Choroid plexus epithelial cell (primary cell): ENCODE measurements around the gene FSTL1.

Experiments
- DNase-seq: peaks from one replicate; pipeline ENCODE4 v3.0.0-alpha.2; 2010; ENCODE audit warnings: low read depth
- H3K4me3 ChIP-seq: 2 replicates; pipeline ENCODE4 v1.5.1; 2011; ENCODE audit warnings: low read depth, mild to moderate bottlenecking, control low read depth, low read length, moderate library complexity
- CTCF ChIP-seq: conservative IDR thresholded peaks from 2 replicates; pipeline ENCODE4 v1.5.1; 2011; ENCODE audit warnings: low read depth, mild to moderate bottlenecking, control low read depth, inconsistent platforms, low read length, moderate library complexity

FSTL1 gene

GRCh38 chr3:120450600-120451271, at the start of gene FSTL1:
TSS of gene FSTL1 (minus strand) at chr3:120450992. CDS start at chr3:120450746, 246 bp downstream.
- peak; percentile 64 for DNase-seq
- TF ChIP-seq CTCF = no peak
- H3K4me3 ChIP-seq = peak within 1 kb of the TSS; percentile 81

GRCh38 chr3:120498556-120499346, 48.0 kb upstream of the FSTL1 start:
- DNase-seq = peak; percentile 99
- H3K4me3 ChIP-seq = no peak overlapping the region
- TF ChIP-seq CTCF = no peak

GRCh38 chr3:120497818-120498217, 47.0 kb upstream of the FSTL1 start:
- TF ChIP-seq CTCF = no peak
- DNase-seq = peak; percentile 38

GRCh38 chr3:120497336-120497735, 46.5 kb upstream of the FSTL1 start:
- no peak overlapping the region for H3K4me3 ChIP-seq
- no peak for TF ChIP-seq CTCF
- DNase-seq = peak; percentile 96

More at GRCh38 chr3:120497818-120498217, 47.0 kb upstream of the FSTL1 start:
- H3K4me3 ChIP-seq = no peak overlapping the region

GRCh38 chr3:120496278-120497002, 45.6 kb upstream of the FSTL1 start:
- no peak for TF ChIP-seq CTCF
- DNase-seq = peak; percentile 72
- H3K4me3 ChIP-seq = no peak overlapping the region

- TF ChIP-seq CTCF = no peak
- no peak overlapping the region for H3K4me3 ChIP-seq
- no peak for DNase-seq
These were observed 45.0 kb upstream of the FSTL1 start for GRCh38 chr3:120495809-120496208.
